ENCODE measurements around the gene MAPK9. TPM values are rescaled to one million over a fixed set of nuclear protein-coding genes. Genes with fewer than 3 reads are reported as not detected.

MAPK9 gene
- total RNA-seq, 4 donors from 2014 or later = 17.6 to 21.8 (median 19.5) TPM

DNA sequence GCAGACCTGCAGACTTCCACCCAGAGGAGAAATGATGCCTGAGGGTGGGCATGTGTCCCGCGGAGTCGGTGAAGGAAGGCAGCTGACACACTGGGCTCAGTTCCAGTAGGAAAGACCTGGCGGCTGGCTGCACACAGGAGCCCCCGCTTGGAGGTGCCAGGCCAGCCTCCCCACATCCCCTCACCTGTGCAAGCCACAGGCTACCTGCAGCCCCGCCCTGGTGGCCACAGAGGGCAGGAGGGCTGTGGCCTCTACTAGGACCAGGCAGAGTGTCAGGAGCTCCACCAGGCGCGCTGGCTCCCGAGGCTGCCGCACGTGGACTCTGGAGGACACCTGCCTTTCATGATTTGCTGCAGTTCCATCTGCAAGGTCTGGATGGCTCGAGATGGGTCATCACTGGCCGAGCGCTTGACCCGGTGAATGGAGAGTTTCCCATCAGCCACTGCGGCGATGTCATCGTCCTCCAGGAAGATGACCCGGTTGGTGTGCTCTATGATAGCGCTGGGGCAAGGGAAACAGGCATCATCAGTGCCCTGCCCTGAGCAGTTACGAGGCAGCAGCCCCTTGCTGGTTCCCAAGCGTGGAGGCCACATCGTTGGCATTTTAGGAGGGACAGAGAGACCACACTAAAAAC lies 26.7 kb upstream of the MAPK9 start:
- Histone ChIP-seq H3K4me1 (no peaks in the 10 kb centered on the region), H3K4me3 (no peak overlapping the region), H3K36me3 (peaks cover 11% of the 10 kb centered on the region), H3K27me3 (no peaks in the 10 kb centered on the region), H3K27ac (no peak overlapping the region), H3K9me3 (no peaks in the 10 kb centered on the region)
- TF ChIP-seq POLR2AphosphoS5 (IDR thresholded peaks at IDR 0.05) = no peak
- TF ChIP-seq, protein P1, sequence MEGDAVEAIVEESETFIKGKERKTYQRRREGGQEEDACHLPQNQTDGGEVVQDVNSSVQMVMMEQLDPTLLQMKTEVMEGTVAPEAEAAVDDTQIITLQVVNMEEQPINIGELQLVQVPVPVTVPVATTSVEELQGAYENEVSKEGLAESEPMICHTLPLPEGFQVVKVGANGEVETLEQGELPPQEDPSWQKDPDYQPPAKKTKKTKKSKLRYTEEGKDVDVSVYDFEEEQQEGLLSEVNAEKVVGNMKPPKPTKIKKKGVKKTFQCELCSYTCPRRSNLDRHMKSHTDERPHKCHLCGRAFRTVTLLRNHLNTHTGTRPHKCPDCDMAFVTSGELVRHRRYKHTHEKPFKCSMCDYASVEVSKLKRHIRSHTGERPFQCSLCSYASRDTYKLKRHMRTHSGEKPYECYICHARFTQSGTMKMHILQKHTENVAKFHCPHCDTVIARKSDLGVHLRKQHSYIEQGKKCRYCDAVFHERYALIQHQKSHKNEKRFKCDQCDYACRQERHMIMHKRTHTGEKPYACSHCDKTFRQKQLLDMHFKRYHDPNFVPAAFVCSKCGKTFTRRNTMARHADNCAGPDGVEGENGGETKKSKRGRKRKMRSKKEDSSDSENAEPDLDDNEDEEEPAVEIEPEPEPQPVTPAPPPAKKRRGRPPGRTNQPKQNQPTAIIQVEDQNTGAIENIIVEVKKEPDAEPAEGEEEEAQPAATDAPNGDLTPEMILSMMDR (IDR thresholded peaks at IDR 0.05) = no peak
- 86% methylated on average over 20 of the region's 23 CpGs for WGBS
- no peak for DNase-seq (ENCODE audit: low spot score in 2 of 2)

DNA sequence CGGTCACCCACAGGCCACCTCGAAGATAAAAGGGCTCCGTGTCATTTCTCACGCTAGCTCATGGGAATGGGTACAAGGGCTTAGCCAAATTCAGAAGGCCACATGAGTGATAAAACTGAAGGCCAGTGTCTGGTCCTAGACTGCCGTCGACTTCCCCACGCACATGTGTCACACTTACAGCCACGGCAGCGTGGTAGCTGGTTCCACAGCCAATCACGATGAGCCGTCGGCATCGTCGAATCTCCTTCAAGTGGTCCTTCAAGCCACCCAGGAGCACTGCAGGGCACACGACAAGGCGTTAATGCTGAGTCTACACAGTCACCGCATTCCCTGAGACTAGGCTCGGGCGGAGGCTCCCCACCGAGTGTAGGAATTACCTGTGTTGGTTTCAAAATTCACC lies 24.7 kb upstream of the MAPK9 start:
- Histone ChIP-seq H3K9me3 (no peaks in the 10 kb centered on the region), H3K27me3 (no peaks in the 10 kb centered on the region), H3K4me3 (no peak overlapping the region), H3K27ac (no peak overlapping the region), H3K4me1 (no peaks in the 10 kb centered on the region), H3K36me3 (peaks cover 14% of the 10 kb centered on the region)
- WGBS = 95% methylated on average over 20 of the region's 20 CpGs
- no peak for DNase-seq (ENCODE audit: low spot score in 2 of 2)
- TF ChIP-seq EP300 (IDR thresholded peaks at IDR 0.05) = no peak
- TF ChIP-seq, protein P1 (IDR thresholded peaks at IDR 0.05) = no peak
- no peak for TF ChIP-seq POLR2AphosphoS5 (IDR thresholded peaks at IDR 0.05)
- no peak for TF ChIP-seq POLR2A (IDR thresholded peaks at IDR 0.05)

DNA sequence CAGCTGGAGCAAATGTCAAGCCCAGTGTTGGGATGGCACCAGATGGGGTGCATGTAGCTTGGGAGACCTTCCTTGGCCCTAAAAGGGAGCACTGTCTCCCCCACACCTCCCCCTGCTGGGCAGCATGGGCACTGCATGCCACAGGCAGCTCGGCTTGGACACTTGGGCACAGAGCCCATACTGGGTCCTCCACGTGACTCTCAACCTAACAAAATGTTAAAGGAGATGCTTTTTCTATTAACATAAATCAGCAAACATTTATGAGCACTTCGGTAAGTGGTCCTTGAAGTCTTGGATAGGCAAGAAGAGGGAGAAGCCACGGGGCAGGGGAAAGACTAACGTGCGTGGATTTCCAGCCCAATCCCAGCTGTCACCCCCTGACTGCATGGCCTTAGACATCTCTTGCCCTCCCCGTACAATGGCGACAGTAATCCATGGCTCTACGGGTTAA lies 23.9 kb upstream of the MAPK9 start:
- no peak overlapping the region for H3K27ac ChIP-seq
- H3K36me3 ChIP-seq = peaks cover 17% of the 10 kb centered on the region
- H3K4me1 ChIP-seq = no peaks in the 10 kb centered on the region
- H3K4me3 ChIP-seq = no peak overlapping the region
- no peak for TF ChIP-seq POLR2A (IDR thresholded peaks at IDR 0.05)
- TF ChIP-seq EP300 (IDR thresholded peaks at IDR 0.05) = no peak
- TF ChIP-seq POLR2AphosphoS5 (IDR thresholded peaks at IDR 0.05) = no peak
- TF ChIP-seq, protein P1 (IDR thresholded peaks at IDR 0.05) = peak; percentile 86 to 96
- no peak for DNase-seq (ENCODE audit: low spot score in 2 of 2)
- H3K27me3 ChIP-seq = no peaks in the 10 kb centered on the region
- H3K9me3 ChIP-seq = no peaks in the 10 kb centered on the region
- 79% methylated on average over 9 of the region's 9 CpGs for WGBS

DNA sequence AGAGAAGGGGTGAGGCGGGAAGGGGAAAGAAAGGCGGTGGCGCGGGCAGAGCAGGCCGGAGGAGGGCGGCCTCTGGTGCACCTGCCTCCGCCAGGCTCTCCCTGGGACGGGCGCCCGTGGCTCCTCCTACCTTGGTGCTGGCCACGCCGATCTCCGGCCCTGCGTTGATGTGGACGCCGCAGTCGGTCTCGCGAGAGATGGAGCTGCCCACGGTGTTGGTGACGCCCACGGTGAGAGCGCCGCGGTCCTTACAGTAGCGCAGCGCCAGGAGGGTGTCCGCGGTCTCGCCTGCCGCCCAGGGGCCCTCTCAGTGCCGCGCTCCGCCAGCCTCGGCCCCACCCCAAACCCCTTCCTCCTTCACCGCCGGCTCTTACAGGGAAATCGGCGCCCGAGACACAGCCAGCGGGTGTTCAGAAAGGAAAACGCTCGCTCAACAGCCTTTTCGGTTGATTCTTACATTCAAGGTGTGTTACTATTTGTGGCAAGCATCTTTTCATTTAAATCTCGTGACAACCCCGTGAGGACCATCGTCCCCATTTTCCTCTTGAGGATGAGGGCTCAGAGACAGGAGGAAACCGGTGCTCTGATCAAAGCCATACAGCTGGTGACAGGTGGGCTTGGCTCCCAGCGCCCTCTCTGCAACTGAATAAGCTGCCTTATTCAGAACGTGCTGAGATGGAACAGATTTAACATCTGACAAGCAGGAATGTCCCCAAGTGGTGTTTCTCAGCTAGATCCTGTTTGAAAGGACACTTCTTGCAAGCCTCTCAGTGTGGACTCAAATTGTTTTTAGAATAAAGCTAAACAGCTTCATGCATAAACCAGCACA lies 22.0 kb upstream of the MAPK9 start:
- WGBS = 43% methylated on average over 34 of the region's 50 CpGs
- Histone ChIP-seq H3K27ac (no peak overlapping the region), H3K4me3 (no peak overlapping the region), H3K9me3 (no peaks in the 10 kb centered on the region), H3K36me3 (peaks cover 17% of the 10 kb centered on the region), H3K4me1 (no peaks in the 10 kb centered on the region), H3K27me3 (no peaks in the 10 kb centered on the region)
- no peak for DNase-seq (ENCODE audit: low spot score in 2 of 2)
- TF ChIP-seq EP300 (IDR thresholded peaks at IDR 0.05) = no peak
- TF ChIP-seq POLR2A (IDR thresholded peaks at IDR 0.05) = no peak
- no peak for TF ChIP-seq POLR2AphosphoS5 (IDR thresholded peaks at IDR 0.05)
- TF ChIP-seq, protein P1 (IDR thresholded peaks at IDR 0.05) = no peak

DNA sequence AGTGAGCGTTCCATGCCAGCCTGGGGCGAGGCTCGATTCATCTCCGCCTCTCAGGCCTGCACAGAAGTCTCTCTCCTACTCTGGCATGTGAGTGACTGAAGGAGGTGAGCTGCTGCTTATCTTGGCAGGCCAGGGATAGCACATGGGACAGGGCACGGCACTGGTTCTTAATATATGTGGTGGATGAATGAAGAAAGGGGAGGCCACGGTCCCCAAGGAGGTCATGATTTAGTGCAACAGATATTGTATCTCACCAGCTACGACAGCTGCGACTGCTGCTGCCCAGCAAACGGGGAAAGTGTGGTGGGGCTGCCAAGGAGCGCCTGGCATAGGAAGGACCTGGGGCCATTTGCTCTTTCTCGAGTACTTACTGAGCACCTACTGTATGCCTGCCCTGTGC lies 19.3 kb upstream of the MAPK9 start:
- Histone ChIP-seq H3K4me1 (no peaks in the 10 kb centered on the region), H3K27ac (no peak overlapping the region), H3K4me3 (no peak overlapping the region), H3K36me3 (peaks cover 18% of the 10 kb centered on the region), H3K27me3 (no peaks in the 10 kb centered on the region), H3K9me3 (no peaks in the 10 kb centered on the region)
- no peak for DNase-seq (ENCODE audit: low spot score in 2 of 2)
- WGBS = 94% methylated on average over 7 of the region's 11 CpGs
- TF ChIP-seq, protein P1 (IDR thresholded peaks at IDR 0.05) = no peak
- TF ChIP-seq POLR2A (IDR thresholded peaks at IDR 0.05) (no peak), POLR2AphosphoS5 (IDR thresholded peaks at IDR 0.05) (no peak), EP300 (IDR thresholded peaks at IDR 0.05) (no peak)

Measured in suprapubic skin (tissue), 4 donors.